ENCODE measurements around the gene UBE2E1. TPM values are rescaled to one million over a fixed set of nuclear protein-coding genes. Genes with fewer than 3 reads are reported as not detected.

UBE2E1 gene
- total and polyA plus RNA-seq, 2 experiments from 2014 or later, result 39.9 to 120 TPM

GRCh38 chr3:23809294-23809693 lies 3.5 kb downstream of the UBE2E1 start:
- no peak overlapping the region for H2AFZ ChIP-seq
- no peak overlapping the region for H3K27ac Mint-ChIP-seq
- H3K27me3 ChIP-seq (ENCODE audit: insufficient read depth), result no peaks in the 10 kb centered on the region; the same call in 1 of the 2 replicates
- no peak for TF ChIP-seq EZH2 (IDR thresholded peaks at IDR 0.05; ENCODE audit: low read depth, unreplicated experiment)
- TF ChIP-seq REST (IDR thresholded peaks at IDR 0.05; ENCODE audit: unreplicated experiment), result no peak
- TF ChIP-seq ZNF331 (CRISPR knock-in tag; IDR thresholded peaks at IDR 0.05; ENCODE audit: low read depth), result no peak
- no peak for TF ChIP-seq EZH2phosphoT487 (IDR thresholded peaks at IDR 0.05; ENCODE audit: unreplicated experiment)
- TF ChIP-seq POLR2AphosphoS5 (IDR thresholded peaks at IDR 0.05; ENCODE audit: low read depth), result no peak
- no peak for TF ChIP-seq CTCF (conservative IDR thresholded peaks at IDR 0.05; ENCODE audit: low read depth in 2 of 2)
- TF ChIP-seq NANOG (IDR thresholded peaks at IDR 0.05; ENCODE audit: borderline replicate concordance), result no peak
- no peak for TF ChIP-seq ETS1 (IDR thresholded peaks at IDR 0.05)
- TF ChIP-seq JUNB (IDR thresholded peaks at IDR 0.05; ENCODE audit: unreplicated experiment), result no peak
- no peak for TF ChIP-seq ZNF462 (CRISPR knock-in tag; IDR thresholded peaks at IDR 0.05)
- TF ChIP-seq ZNF114 (CRISPR knock-in tag; IDR thresholded peaks at IDR 0.05), result no peak
- no peak for TF ChIP-seq CREB1 (CRISPR knock-in tag; IDR thresholded peaks at IDR 0.05; ENCODE audit: low read depth)
- H3K27ac ChIP-seq (ENCODE audit: low read depth), result no peak overlapping the region
- 0 out of 2 replicates have a peak, but pooled peaks cover 3% of the 10 kb centered on the region for H3K36me3 ChIP-seq (ENCODE audit: insufficient read depth)
- H3K4me1 Mint-ChIP-seq, result peaks cover 65% of the 10 kb centered on the region
- H3K9me3 Mint-ChIP-seq, result 0 out of 3 replicates have a peak, but pooled peaks cover 2% of the 10 kb centered on the region
- no peaks in the 10 kb centered on the region for H3K9me2 ChIP-seq (ENCODE audit: insufficient read depth)
- peaks cover 65% of the 10 kb centered on the region for H3K79me2 ChIP-seq (replicated peaks; ENCODE audit: insufficient read depth)
- H3K27me3 Mint-ChIP-seq (ENCODE audit: insufficient read depth, low read depth, poor library complexity), result peaks cover 11% of the 10 kb centered on the region
- no peak for DNase-seq (ENCODE audit: low spot score)
- H3K36me3 Mint-ChIP-seq (ENCODE audit: low read depth), result peaks cover 52% of the 10 kb centered on the region
- peak overlapping the region; percentile 94 for H3K4me3 Mint-ChIP-seq
- H3K4me3 ChIP-seq, result peak overlapping the region; percentile 77
- no peaks in the 10 kb centered on the region; the same call in 1 of the 2 replicates for H3F3A ChIP-seq (replicated peaks; ENCODE audit: low read depth)
- peaks cover 19% of the 10 kb centered on the region for H4K20me1 ChIP-seq (replicated peaks; ENCODE audit: insufficient read depth)
- H3K4me1 ChIP-seq (ENCODE audit: insufficient read depth), result peaks cover 41% of the 10 kb centered on the region
- no peak for ATAC-seq
- peak overlapping the region; percentile 72 for H3K4me2 ChIP-seq

Data from GM23338 (cell line).